Activated naive CD4-positive, alpha-beta T cell treated with Interleukin-2 at 50 U/mL for 16 hours (primary cell): Measurements from ENCODE around the gene CCDC93.
"Not testable (repeated sequence)": the region's sequence is repeated elsewhere in the genome, so short reads cannot be mapped to it uniquely, and the experiment has no call there.

Experiments used
- DNase-seq: peaks from one replicate; pipeline ENCODE4 v3.0.0-alpha.2; 2020

CCDC93 gene

GRCh38 chr2:117949806-117950205, 64.1 kb downstream of the CCDC93 start:
- DNase-seq: no peak

DNA sequence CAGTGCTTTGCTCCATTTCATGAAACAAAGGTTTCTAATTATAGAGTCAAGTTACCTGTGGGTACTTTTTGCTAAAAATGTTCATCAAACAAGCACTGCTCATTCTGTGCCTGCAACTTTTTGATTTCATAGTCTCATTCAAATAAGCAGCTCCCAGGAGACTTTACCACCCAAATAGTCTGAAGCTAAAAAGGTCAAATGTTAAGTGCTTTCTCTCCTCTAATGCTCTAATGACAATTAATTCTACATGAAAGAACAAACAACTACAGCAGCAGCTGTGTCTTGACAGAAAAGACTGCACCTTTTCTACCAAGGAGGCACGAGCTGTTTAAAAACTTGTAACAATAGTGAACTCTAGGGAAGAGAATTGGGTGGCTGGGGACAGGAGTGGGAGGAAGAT, 65.3 kb downstream of the CCDC93 start:
- DNase-seq: no peak

DNA sequence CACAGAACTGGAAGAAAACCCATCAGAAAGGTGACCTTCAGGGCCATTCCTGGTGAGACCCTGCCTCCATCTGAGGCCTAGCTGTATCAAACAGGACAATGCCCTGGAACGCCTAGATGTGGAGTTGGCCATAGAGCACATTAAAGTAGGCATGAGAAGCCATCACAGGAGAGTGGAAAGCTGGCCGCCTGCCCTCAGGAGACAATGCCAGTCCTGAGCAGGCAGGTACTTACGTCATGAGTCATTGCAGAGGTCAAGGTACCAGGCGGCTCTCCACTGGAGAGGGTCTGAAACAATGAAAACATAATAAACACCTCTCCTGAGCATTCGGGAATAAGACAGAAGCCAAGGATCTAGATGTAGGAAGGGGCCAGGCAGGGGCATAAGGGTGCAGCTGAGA, 68.6 kb downstream of the CCDC93 start:
- DNase-seq: no peak

- DNase-seq: no peak
These were observed 69.1 kb downstream of the CCDC93 start for GRCh38 chr2:117944816-117945215.

DNA sequence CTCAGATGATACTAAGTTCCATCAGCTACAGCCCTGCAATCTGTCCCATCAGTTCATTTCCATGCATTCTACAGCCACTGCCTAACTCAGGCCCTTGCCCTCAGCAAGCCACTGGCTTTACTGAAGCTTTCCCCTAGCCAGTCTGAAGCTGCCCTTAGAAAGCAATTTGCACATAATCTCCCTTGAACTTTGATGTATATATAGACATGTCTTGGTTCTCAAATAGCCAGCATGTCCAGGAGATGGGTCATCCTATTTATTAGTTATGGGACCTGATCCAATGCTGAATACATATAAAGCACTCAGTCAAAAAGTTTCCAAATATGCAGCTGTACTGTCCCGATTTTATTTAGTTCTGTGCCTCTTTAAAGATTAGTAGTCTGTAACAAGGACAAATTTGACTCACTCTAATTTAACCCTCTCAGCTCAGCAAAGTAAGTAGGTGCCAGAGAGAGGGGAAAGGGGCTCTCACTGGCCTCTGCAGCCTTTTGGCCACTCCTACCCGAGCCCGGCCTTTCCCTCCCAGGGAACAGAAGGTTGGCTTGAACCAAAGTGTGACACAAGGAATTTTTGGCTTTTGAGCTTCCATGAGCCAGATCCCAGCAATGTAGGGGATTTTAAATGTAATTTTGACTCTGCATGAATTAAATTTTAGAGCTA, 70.7 kb downstream of the CCDC93 start:
- DNase-seq: no peak

DNA sequence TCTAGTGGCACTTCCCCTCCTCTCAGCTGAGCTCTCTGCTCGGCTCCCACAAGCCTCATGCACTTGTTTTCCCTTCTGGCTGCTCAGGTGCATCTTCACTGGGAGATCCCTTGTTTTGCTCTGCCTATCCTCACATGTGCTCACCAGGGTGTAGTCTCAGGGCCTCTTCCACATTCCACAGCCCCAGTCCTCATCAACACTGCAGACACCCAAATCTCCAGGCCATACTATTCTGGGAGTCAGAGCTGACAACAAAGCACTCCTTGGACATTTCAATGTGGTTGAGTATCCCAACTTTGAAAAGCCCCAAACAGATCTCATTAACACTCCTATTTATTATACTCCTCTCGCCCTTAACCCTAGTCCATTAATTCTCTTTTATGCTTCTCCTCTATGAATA, 71.3 kb downstream of the CCDC93 start:
- no peak for DNase-seq

DNA sequence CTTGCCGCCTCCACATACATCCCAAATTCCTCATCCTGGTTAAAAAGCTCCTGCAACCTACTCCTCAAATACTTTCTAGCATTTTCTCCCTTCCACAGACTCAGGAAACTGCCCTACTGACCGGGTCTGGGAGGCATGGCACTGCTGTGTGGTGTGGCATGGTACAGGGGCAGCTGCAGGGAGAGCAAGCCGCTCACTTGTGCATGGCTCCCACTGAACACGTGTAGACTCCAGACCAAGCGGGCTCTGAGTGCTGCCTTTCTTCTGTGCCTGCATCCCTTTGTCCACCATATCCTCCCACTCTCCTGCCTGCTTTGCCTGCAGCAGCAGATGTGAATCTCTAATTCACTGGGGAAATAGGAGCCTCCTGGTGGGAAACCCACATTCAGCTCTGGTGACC, 72.2 kb downstream of the CCDC93 start:
- DNase-seq: no peak

DNA sequence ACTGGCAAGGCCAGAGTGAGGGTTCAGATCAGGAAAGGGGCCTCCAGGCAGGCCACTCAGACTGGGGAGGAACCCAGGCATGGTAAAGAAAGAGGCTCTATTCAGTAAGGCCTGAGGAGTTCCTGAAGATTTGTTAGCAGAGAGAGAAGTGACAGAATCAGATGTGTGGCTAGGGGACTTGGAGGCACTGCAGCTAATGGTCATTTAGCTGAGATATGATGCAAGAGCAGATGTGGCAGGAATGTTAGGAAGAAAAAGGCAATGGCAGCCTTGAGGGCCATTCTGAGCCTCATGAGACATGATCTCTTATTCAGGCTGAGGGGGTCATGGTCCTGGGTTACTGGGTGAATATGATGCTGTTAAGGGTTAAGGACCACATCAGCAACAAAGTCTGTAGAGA, 73.4 kb downstream of the CCDC93 start:
- no peak for DNase-seq

DNA sequence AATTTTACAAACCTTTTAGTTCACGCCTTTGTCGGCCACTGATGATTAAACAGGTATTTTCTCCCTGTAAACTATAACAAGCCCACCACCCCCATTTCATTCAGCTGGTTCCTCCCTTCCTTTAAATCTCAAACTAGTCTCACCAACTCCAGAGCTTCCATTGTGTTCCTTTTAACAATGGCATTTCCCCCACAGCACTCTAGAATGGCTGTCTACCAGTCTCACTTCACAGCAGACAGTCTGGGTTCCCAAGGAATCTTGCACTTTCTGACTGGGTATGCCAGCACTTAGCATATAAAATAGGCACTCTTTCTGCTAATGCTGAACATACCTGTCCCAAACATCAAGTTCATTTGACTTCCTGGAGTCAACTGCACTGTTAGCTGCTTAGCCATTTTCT, 75.3 kb downstream of the CCDC93 start:
- no peak for DNase-seq

DNA sequence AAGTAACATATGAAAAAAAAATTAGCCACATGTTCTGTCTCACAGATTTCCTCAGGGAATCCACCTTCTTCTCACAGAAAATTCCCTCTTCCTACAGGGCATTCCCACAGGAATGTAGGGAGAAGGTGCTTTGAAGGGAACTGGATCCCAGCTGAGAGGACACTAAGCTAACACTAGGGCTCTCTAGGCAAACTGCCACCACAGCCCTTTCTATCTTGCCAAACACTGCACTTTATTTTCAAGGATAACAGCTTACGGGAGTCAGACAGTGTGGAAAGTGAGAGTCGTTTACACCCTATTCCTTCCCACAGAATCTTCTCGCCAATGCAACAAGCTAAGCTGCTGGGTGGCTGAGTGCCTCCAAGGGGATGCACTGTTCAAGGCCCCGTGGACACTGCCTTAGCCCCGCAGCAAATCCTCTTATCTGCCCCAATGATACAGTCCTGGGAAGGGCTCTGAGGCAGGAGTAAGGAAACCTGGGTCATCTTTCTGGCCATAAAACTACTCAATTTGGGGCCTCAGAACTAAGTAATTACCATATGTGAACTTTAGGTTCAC, 76.9 kb downstream of the CCDC93 start:
- no peak for DNase-seq

GRCh38 chr2:117935954-117936353, 77.9 kb downstream of the CCDC93 start:
- DNase-seq: no peak

DNA sequence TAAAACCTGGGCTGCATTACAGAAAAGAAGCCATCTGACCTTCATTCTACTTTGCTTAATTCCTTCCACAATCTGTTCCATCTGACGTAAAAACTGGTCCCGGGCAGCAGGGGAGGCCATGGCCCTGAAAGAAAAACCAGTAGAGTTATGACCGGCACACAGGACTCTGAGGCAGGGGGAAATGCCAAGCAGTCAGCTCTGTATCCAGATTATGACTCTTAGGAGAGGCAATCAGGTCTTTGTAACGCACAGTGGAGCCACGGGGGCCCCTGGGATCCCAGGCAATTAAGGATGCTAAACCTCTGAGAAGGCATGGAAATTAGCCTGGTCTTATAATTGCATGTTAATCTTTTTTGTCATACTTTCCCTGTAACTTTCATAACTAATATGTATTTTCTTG, 78.4 kb downstream of the CCDC93 start:
- no peak for DNase-seq

DNA sequence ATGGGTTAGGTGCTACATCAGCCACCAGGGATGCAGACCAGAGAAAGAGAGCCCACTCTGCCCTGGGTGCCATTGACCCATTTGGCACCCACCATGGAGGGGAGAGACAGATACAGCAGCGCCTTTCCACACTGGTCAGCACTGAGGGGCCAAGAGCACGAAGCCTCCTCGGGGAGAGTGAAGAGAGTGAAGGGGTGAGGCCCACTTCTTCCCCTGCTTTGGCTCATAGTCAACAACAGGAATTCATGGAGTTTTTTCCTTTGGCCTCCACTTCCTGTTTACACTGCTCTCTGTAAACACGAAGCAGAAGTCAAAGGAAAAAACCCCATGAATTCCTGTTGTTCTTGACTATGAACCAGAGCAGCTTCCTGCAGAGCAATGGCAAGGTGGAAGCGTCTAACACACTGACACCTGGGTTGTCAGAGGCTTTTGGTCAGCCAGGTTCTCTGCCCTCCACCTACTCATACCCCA, 80.0 kb downstream of the CCDC93 start:
- DNase-seq: no peak

DNA sequence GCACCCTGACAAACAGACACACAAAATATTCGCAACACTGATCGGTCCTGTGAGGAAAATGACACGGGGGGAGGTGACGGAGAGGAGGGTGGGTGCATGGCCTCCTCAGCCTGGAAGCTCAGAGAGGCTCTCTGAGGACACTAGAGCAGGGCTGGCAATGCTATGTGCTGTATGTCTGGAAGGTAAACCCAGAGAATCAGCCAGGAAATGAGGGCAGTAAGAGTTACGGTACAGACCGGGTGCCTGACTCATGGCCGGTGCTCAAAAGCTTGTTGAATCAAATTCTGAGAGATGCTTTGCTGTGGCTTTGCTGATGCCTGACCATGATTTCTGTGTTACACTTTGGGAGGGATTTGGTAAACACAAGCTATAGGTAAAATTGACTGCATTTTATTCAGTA, 81.9 kb downstream of the CCDC93 start:
- DNase-seq: no peak

DNA sequence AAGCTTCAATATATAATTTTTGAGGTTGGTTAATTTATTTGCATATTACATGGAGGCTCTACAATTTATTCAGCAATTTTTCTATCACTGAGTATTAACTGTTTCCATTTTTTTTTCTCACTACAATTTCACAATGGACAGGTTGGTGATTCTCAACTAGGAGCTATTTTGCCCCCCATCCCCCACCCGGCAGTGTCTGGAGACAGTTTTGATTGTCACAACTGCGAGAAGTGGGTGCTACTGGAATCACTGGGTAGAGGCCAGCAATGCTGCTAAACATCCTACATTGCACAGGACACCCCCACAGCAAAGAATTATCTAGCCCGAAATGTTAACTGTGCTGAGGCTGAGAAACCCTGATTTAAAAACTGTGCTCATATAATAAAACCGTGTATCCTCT, 82.6 kb downstream of the CCDC93 start:
- DNase-seq: no peak

GRCh38 chr2:117930775-117931174, 83.1 kb downstream of the CCDC93 start:
- DNase-seq: no peak

- not testable (repeated sequence) for DNase-seq
These were observed 90.4 kb downstream of the CCDC93 start for GRCh38 chr2:117923471-117923870.

DNA sequence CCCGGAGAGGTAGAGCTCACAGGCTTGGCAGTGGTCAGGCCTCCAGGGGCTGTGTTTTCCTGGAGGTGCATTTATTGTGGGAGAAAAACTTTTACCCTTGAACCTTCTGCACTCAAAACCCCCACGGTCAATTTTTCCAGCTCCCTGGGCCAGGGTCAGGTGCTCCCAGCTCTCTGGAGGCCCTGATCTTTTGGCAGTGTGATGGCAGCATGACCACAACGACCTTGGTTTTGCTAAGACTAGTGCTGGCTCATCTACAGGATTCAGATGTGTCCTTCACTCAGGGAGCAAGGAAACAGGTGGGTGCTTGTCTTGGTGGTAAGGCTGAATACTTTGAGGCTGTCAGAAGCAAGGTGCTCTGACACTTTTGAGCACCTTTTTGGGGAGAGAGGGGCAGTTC, 92.3 kb downstream of the CCDC93 start:
- no peak for DNase-seq

DNA sequence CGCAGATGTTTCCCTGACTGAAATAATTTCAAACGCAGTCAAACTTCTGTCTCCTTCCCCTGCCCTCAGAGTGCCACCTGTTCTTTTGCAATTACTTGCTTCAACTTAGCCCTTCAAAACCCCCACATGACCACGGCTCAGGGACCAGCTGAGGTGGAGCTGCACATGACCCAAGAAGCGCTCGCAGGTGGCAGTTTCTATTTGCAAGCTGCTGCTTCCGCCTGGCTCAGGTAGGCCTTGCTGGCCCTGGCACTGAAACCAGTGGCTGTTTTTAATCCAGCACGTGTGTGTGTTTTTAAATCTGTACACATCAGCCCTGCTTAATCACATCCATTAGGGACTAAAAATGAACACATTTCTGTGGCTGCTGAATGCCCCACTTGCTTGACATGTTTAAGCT, 95.3 kb downstream of the CCDC93 start:
- DNase-seq: no peak

DNA sequence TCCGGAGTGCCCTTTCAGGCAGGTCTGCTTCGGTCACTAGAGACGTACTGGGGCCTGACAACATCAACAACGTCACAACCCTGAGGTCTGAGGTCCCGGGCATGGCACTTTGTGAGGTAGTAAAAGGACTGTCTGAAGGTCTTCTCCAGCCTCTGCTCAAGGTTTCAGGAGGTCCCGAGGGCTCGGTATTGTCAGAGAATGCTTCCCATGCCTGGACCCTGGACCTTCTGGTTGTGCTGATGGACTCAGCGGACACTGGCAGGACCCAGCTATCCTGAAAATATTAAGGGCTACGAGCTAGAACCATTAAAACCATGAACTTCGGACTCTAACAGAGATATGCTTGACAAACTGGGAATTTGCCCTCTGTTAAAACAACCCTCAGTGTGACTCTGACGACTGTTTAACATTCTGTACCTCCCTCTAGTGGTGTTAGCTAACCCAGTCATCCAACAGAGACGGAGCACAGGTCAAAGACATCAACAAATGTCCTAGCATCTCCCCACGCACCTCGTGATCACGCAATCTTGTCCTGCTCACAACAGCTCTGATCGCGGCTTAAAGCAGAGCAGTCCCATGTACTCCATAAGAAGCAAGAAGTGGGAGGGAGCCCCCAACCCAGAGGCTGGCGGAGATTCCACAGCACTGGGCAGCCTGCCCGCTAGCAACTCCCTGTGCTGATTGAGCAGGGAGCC, 96.5 kb downstream of the CCDC93 start:
- no peak for DNase-seq

DNA sequence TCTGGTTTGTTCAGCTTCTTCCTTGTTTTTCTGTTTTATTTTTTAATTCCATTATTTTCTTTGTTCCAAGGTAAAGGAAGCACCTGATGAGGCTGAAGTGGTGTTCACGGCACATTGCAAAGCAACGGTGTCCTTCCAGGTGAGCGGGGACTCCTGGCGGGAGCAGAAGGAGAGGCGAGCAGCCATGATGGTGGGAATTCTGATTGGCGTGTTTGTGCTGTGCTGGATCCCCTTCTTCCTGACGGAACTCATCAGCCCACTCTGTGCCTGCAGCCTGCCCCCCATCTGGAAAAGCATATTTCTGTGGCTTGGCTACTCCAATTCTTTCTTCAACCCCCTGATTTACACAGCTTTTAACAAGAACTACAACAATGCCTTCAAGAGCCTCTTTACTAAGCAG, 110.9 kb downstream of the CCDC93 start:
- DNase-seq: no peak

GRCh38 chr2:117888897-117889296, 125.0 kb downstream of the CCDC93 start:
- DNase-seq: no peak

GRCh38 chr2:117885308-117885707, 128.6 kb downstream of the CCDC93 start:
- no peak for DNase-seq

GRCh38 chr2:117879003-117879402, 134.9 kb downstream of the CCDC93 start:
- no peak for DNase-seq

DNA sequence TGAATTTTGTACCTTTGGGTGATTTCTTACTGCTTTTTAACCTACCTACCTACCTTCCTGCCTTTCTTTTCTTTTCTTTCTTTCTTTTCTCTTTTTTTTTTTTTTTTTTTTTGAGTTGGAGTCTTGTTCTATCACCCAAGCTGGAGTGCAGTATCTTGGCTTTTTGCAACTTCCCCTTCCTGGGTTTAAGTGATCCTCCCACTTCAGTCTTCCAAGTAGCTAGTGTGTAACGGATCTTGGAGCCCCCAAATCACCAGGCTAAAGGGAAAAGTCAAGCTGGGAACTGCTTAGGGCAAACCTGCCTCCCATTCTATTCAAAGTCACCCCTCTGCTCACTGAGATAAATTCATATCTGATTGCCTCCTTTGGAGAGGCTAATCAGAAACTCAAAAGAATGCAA, 138.1 kb downstream of the CCDC93 start:
- no peak for DNase-seq
